Measurements from ENCODE around the gene CLCN7. TPM values are rescaled to one million over a fixed set of nuclear protein-coding genes. Genes with fewer than 3 reads are reported as not detected.
A peak's percentile ranks its signal among the peaks of the same experiment; 100 is the strongest.

CLCN7 gene
- total and polyA plus RNA-seq, 8 donors = 31.0 to 91.2 (median 36.2) TPM

- Histone ChIP-seq H3K4me3 (peak within 1 kb of the TSS; percentile 37 to 79 (median 73)), H3K27ac (peak within 1 kb of the TSS; percentile 69 to 83 (median 80)), H3K4me1 (peaks cover 6 to 12% (median 10%) of the 10 kb centered on the region in 3 donors), H3K27me3 (no peaks in the 10 kb centered on the region), H3K36me3 (no peaks in the 10 kb centered on the region), H3K9me3 (no peaks in the 10 kb centered on the region)
- intact Hi-C loops (cut with DNase I) = no loop called here
- ATAC-seq (peak; percentile 95 to 98 (median 98)), DNase-seq (peak; percentile 63 to 96 (median 86)), FAIRE-seq (no peak)
- WGBS, 2 donors = 1% methylated on average over 66 to 89 of the region's 89 CpGs
- TF ChIP-seq CTCF (IDR thresholded peaks at IDR 0.05) = no peak
Measured at GRCh38 chr16:1492923-1493745, 18.3 kb upstream of the CLCN7 start, which contains the start of gene TELO2. TSS of gene TELO2 (plus strand) at chr16:1493360. CDS start at chr16:1494282, 922 bp downstream.

GRCh38 chr16:1492082-1492922, 17.5 kb upstream of the CLCN7 start:
- H3K9me3 ChIP-seq = no peaks in the 10 kb centered on the region
- H3K36me3 ChIP-seq = no peaks in the 10 kb centered on the region
- ATAC-seq (no peak), FAIRE-seq (no peak), DNase-seq (peak in 1 of 6 donors; percentile 26)
- peak overlapping the region; percentile 69 to 83 (median 80) for H3K27ac ChIP-seq
- TF ChIP-seq CTCF (IDR thresholded peaks at IDR 0.05) = no peak
- intact Hi-C loops (cut with DNase I) = no loop called here
- H3K4me1 ChIP-seq = peaks cover 6 to 12% (median 10%) of the 10 kb centered on the region in 3 donors
- 68 to 71% methylated on average over 23 of the region's 23 CpGs for WGBS, 2 donors
- H3K4me3 ChIP-seq = peak overlapping the region; percentile 37 to 79 (median 73)
- no peaks in the 10 kb centered on the region for H3K27me3 ChIP-seq

GRCh38 chr16:1491327-1491726, 16.5 kb upstream of the CLCN7 start:
- Histone ChIP-seq H3K27me3 (no peaks in the 10 kb centered on the region), H3K36me3 (no peaks in the 10 kb centered on the region), H3K4me3 (no peak overlapping the region), H3K9me3 (no peaks in the 10 kb centered on the region), H3K27ac (no peak overlapping the region), H3K4me1 (peaks cover 6 to 12% (median 10%) of the 10 kb centered on the region in 3 donors)
- intact Hi-C loops (cut with DNase I) = no loop called here
- ATAC-seq = no peak
- 84 to 87% methylated on average over 12 of the region's 12 CpGs for WGBS, 2 donors
- TF ChIP-seq CTCF (IDR thresholded peaks at IDR 0.05) = no peak
- no peak for FAIRE-seq
- peak in 1 of 6 donors; percentile 35 for DNase-seq

- DNase-seq (peak in 1 of 6 donors; percentile 41), FAIRE-seq (no peak), ATAC-seq (no peak)
- Histone ChIP-seq H3K27me3 (no peaks in the 10 kb centered on the region), H3K9me3 (no peaks in the 10 kb centered on the region), H3K4me1 (peaks cover 5 to 6% (median 6%) of the 10 kb centered on the region in 3 donors), H3K27ac (no peak overlapping the region), H3K36me3 (no peaks in the 10 kb centered on the region), H3K4me3 (no peak overlapping the region)
- 81 to 83% methylated on average over 12 of the region's 12 CpGs for WGBS, 2 donors
- intact Hi-C loops (cut with DNase I) = no loop called here
- TF ChIP-seq CTCF (IDR thresholded peaks at IDR 0.05) = no peak
Measured at GRCh38 chr16:1489077-1489476, 14.2 kb upstream of the CLCN7 start.
